Stromal cell of bone marrow (primary cell): Measurements from ENCODE around the gene RCBTB2.
A peak's percentile ranks its signal among the peaks of the same experiment; 100 is the strongest.

ENCODE experiments used
- DNase-seq: peaks from one replicate; pipeline ENCODE4 v3.0.0-alpha.2; 2012; ENCODE audit warnings: low read depth

The RCBTB2 gene

DNA sequence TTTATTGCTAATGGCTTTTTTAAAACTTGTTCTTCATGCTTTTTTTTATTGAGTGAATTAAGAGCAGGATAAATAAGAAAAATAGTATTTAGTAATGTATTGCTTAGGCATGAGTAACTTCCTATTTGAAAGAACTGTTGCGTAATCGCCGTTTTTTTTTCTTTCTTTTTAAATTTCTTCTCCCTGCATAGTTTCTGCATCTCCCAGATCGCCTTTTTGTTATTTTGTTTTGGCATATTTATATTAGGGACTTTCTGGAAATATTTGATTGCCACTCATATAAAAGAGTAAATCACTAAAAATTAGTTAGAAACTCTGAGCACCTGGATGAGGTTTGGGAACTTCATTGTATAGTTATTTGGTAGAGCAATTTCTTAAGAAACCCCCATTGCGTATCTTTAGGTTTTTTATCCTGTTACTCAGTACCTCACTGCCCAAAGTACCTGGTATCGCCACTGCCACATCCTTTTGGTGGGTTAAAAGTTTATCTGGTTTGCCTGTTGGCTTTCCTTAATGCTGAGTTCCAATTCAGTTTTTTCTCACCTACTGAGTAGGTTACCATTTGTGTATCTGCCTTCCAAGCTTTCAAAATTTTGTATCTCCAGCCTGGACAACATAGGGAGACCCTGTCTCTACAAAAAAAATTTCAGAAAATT lies 83.8 kb downstream of the RCBTB2 start:
- DNase-seq = peak; percentile 54

DNA sequence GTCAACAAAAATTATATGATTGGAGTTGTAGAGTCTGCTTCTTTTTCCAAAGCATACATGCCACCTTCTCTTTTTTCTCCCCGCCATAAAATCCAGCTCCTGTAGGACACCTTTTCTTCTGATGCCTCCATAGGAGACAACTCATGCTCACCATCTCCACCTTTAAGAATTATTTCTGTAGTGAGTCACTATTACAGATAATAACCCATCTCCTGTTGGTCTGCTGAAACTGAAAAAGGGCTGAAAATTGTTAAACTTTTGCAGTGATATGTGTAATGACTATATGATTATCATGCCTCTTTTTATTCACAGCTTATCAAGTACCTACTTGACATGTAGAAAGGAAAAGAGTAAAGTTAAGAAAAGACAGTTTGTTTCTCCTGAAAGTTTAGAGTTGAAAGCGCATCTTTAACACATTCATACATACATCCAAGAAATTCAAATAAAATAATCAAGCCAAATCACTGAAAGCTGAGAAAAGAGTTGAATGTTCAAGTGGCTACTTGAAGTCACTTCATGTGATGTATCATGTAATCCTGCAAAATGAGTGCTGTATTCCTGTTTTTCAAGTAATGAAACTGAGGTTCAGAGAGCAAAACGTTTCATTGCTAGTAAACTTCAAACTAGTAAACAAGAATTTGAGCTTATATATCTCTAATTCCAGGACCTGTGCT lies 84.5 kb downstream of the RCBTB2 start:
- DNase-seq = no peak

DNA sequence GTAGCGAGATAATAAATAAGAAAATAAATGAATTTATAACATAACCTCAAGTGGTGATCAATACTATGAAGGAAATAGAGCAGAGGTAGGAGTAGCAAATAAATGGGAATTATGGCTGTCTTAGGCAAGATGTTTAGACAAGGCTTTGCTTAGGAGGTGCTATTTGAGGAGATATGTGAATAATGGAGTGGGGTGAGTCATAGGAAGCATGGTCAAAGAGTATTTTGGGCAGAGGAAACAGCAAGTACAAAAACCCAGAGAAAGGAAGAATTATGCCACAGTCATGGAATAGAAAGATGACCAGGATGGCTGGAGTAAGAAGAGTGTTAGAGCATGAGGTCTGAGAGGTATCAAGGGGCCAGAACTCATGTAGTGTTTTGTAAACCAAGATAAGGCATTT lies 86.4 kb downstream of the RCBTB2 start:
- peak; percentile 74 for DNase-seq

DNA sequence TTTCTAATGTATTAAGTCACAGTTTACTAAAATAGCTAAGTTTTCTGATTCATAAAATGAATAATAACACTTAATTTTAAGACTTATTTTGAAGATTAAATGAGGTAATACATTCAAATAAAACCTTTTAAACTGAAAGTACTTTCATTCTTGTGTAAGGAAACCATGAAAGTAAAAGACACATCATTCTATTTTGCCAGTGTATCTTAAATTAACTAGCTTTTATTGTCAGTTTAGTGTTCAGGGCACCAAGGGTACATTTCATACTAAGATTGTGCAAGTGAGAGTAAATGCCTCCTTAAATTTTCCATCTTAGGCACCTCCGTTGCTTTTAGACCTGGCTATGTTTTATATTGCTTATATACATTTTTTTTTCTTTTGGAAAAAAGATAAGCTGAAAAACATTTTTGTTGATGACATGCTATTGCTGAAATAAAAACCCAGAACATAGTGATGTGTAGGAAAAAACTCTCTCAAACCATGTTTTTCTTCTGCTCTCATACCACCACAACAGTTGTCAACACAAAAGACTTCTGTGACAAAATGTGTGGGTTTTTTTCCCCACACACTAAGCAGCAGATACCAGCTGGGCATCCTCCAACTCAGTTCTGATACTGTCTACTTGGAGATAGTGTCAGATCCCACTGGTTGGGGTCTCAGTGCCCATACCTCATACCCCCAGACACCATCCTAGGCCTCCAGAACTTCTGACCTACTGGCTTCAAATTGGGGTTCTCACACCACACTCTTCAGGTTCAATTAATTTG lies 89.3 kb downstream of the RCBTB2 start:
- no peak for DNase-seq
